ENCODE results near the gene LIPK.

DNA sequence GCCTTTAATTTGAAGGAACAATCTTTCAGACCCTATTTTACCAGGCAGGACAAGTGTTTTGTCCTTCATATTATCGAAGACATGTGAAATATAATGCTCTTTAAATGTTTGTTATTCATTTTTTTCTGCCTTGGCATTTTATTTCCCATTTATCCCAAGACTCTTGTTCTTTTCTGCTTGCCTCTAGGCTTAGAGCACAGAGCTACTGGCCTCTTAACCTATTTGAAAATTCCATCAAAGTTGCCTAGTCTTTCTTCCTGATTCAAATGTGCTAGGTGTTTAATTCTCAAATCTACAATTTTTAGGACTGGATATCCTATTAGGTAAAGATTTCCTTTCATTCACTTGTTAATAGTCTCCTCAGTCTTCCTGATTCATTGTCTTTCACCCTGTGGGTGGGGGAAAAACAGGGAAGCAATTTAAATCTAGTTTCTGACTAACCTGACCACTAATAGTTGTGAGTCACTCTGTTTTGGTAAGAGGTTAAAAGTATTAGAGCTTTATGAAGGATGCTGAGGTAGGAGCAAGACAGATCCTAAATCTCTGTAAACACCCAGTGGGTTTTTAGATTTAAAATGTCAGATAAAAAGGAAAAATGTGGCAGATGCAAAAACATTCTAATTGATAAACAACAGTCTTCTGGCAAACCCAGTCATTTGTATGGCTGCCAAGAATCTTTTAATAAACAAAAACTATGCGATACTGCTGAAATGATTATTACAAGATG is 1.5 kb downstream of the LIPK start:
- TF ChIP-seq EZH2 (IDR thresholded peaks at IDR 0.05), result no peak
- no peak for TF ChIP-seq POLR2AphosphoS5 (IDR thresholded peaks at IDR 0.05; ENCODE audit: borderline replicate concordance, low read depth, low read length)
